Heart left ventricle (tissue), 13 donors: ENCODE data around the gene TMEM82.

Experiments
- POLR2A ChIP-seq, 2 donors: fragments of 450-650 bp; IDR thresholded peaks; one replicate each; pipeline ENCODE4 v1.6.1; 2017; ENCODE audit warnings: antibody characterized with exemption in 2 of 2, mild to moderate bottlenecking in 2 of 2, moderate library complexity in 2 of 2
- TF ChIP-seq, protein P1 (sequence below), 12 donors: fragments of 200-600 bp; sonication (generic) in 4 of 12; IDR thresholded peaks; one replicate each; pipeline versions ENCODE4 v1.5.0 to v1.8.0; 2018 to 2022; ENCODE audit warnings: antibody characterized with exemption in 12 of 12, mild to moderate bottlenecking in 5 of 12
- donor health status: ischemic (EF 13 %, LVEDD 7.1; RV severe dilation, severe dysfunction).
- donor health status: DM: no; HTN: yes; CAD: no.
- donor health status: DM: no; HTN: no; CAD: no.
- donor health status: ischemic (EF 25% LVEDD 6.9; RV normal size, moderate dysfunction).
- donor health status: ischemic (EF 25% LVEDD 5.7; RV mildly dilated, moderate dysfunction).
- donor health status: ischemic (EF 35%, LVEDD 5.7; RV mildly dilated, moderate dysfunction).
- donor health status: nonischemic (EF 11% LVEDD 7.7; RV severe dilation, severe dysfunction).
- donor health status: DM: yes; HTN: yes; CAD: no.
- donor health status: PGD.
- donor health status: ischemic (EF 29% LVEDD 5.4; RV normal size, mild dysfunction).
- donor health status: nonischemic (EF 23%, LVEDD 6.1; RV moderate dilation, normal function).

DNA sequence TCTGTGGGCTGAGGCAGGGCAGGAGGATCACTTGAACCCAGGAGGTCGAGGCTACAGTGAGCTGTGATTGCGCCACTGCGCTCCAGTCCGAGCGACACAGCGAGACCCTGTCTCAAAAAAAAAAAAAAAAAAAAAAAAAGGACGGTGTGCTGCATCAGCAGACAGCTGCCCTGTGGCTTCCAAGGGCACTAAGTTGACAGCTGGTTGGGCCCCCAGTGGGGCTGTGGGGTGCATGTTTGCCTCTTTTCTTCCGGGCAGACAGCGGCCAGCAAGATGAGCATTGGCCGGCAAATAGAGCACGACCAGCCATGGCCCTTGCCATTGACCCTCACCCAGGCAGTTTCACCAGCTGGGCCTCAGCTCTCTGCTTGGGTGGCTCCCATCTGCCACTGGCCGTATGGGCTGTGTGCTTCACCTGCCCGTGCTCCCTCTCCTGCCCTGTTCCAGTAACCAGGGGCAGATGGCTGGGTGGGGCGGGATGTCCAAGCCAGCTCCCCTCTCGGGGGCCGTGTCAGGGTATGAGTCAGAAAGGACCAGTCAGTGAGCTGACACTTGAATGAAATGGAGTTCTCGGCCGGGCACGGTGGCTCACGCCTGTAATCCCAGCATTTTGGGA lies 18.6 kb upstream of the TMEM82 start:
- TF ChIP-seq, protein P1, sequence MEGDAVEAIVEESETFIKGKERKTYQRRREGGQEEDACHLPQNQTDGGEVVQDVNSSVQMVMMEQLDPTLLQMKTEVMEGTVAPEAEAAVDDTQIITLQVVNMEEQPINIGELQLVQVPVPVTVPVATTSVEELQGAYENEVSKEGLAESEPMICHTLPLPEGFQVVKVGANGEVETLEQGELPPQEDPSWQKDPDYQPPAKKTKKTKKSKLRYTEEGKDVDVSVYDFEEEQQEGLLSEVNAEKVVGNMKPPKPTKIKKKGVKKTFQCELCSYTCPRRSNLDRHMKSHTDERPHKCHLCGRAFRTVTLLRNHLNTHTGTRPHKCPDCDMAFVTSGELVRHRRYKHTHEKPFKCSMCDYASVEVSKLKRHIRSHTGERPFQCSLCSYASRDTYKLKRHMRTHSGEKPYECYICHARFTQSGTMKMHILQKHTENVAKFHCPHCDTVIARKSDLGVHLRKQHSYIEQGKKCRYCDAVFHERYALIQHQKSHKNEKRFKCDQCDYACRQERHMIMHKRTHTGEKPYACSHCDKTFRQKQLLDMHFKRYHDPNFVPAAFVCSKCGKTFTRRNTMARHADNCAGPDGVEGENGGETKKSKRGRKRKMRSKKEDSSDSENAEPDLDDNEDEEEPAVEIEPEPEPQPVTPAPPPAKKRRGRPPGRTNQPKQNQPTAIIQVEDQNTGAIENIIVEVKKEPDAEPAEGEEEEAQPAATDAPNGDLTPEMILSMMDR (IDR thresholded peaks at IDR 0.05), result no peak
- TF ChIP-seq POLR2A (IDR thresholded peaks at IDR 0.05), result no peak
